Measurements from ENCODE around the gene WDFY4.

DNA sequence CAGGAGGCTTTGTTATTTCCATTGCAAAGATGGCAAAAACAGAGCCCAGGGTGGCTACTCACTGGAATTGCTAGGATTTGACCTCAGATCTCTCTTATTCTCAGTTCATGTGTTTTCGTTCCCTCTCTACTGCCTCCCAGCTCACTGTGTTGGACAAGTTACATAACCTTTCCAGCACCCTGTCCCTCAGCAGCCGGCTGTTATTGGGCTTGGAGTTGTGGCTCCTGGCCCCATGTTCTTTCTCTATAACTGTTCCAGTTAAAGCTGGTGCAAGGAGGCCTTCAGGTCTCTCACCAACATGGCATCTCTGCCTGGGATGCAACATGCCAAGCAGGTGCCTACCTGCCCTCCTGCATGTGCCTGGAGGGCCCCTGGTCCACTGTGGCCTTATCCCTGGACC lies 198.2 kb downstream of the WDFY4 start:
- TF ChIP-seq, protein P1, sequence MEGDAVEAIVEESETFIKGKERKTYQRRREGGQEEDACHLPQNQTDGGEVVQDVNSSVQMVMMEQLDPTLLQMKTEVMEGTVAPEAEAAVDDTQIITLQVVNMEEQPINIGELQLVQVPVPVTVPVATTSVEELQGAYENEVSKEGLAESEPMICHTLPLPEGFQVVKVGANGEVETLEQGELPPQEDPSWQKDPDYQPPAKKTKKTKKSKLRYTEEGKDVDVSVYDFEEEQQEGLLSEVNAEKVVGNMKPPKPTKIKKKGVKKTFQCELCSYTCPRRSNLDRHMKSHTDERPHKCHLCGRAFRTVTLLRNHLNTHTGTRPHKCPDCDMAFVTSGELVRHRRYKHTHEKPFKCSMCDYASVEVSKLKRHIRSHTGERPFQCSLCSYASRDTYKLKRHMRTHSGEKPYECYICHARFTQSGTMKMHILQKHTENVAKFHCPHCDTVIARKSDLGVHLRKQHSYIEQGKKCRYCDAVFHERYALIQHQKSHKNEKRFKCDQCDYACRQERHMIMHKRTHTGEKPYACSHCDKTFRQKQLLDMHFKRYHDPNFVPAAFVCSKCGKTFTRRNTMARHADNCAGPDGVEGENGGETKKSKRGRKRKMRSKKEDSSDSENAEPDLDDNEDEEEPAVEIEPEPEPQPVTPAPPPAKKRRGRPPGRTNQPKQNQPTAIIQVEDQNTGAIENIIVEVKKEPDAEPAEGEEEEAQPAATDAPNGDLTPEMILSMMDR (IDR thresholded peaks at IDR 0.05; ENCODE audit: low read depth, low read length, missing input control), result no peak
- no peak for TF ChIP-seq EGR1 (IDR thresholded peaks at IDR 0.05; ENCODE audit: low read depth in 2 of 2)
- TF ChIP-seq, protein P2, sequence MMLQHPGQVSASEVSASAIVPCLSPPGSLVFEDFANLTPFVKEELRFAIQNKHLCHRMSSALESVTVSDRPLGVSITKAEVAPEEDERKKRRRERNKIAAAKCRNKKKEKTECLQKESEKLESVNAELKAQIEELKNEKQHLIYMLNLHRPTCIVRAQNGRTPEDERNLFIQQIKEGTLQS (IDR thresholded peaks at IDR 0.05), result no peak

Measured in liver (tissue), 3 donors.